Measurements from ENCODE around the gene DLL1. TPM values are rescaled to one million over a fixed set of nuclear protein-coding genes. Genes with fewer than 3 reads are reported as not detected.

The DLL1 gene
- total RNA-seq, 1 experiment from 2014 or later, result 1.4 TPM

DNA sequence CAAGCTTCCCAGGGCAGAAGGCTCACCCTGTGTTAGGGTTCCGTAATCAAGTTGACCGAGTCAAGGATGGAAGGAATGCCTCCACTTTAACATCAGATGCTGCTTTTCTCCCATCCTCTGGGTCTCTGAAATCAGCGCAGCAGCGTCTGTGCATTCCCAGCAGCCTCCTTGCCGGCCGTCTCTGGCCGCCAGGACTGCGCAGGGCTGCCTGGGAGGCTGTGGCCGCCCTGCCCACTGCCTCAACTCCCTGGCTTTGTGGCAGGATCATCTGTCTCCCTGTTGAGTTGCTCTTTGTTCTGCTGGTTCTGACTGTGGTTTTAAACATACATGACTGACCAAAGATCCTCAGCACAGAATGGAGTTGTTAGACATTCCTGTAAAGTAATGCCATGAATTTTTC, 56.5 kb downstream of the DLL1 start:
- DNase-seq (ENCODE audit: low read depth), result no peak

DNA sequence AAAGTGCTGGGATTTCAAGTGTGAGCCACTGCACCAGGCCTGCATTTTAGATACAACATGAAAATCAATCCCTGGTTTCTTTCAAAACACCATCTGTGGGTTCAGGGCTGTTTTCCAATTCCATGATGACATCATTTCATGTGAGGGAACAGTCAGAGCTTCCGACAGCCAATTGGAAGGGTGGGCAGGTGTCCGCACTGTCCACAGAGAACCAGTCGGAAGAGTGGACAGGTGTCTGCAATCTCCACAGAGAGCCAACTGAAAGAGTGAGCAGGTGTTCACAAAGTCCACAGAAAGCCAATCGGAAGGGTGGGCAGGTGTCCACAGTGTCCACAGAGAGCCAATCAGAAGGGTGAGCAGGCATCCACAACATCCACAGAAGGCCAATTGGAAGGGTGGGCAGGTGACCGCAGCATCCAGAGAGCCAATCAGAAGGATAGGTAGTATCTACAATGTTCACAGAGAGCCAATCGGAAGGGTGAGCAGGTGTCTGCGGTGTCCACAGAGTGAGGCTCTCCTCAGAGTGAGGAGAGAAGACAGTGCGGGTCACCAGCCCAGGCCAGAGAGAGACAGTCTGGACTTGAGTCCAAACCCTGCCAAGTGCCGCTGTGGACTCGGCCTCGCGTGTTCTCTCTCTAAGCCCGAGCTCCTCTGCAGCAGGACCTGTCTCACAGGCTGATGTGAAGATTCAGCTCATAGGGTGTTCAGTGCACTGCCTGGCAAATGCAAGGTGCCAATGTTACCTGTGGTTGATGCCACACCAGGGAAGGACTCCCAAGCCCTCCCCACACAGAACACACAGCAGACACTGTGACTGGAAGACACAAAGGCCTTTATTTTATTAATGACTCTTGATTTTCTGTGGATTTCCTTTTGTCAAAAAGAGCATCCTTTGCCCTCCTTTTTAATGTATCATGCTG, 57.3 kb downstream of the DLL1 start:
- DNase-seq (ENCODE audit: low read depth), result no peak

Small RNAs within 50 kb of the gene (small RNA-seq; reads per million reads assigned to genes)
- not detected for gene MIR4644

Other genes with a start within 250 kb of the DLL1 start
- 8.6 and 15.4 TPM in 2 replicates for gene FAM120B, start 15.7 kb upstream of the DLL1 start, total RNA-seq (2014; rRNA removed; shearing (Covaris generic))

Data from HT1080 (cell line).